Activated T-cell treated with anti-CD3 and anti-CD28 coated beads, Interleukin-2, amount 50 U/mL, for 72 hours (primary cell): Measurements from ENCODE around the gene ALG9. TPM values are rescaled to one million over a fixed set of nuclear protein-coding genes. Genes with fewer than 3 reads are reported as not detected.

Experiments
- ATAC-seq, 2 donors: fragments of 150-1000 bp; cut with Tn5 transposase; replicated peaks in 1 of 2; 2 replicates each; pipeline ENCODE4 v1.10.0; 2021; ENCODE audit warnings: moderate library complexity in 2 of 2, mild to moderate bottlenecking in 1 of 2
- DNase-seq, 2 donors: peaks; one replicate each; pipeline ENCODE4 v3.0.0; 2021 to 2022; ENCODE audit warnings: mixed read lengths in 1 of 2
- H3K27ac Mint-ChIP-seq: one replicate; pipeline ENCODE4 v1.8.0; 2022; ENCODE audit warnings: mild to moderate bottlenecking, moderate library complexity, mixed read lengths
- H3K27me3 Mint-ChIP-seq: one replicate; pipeline ENCODE4 v1.8.0; 2022; ENCODE audit warnings: low read depth, mixed read lengths
- H3K36me3 Mint-ChIP-seq, 2 donors: one replicate each; pipeline ENCODE4 v1.8.0; 2022; ENCODE audit warnings: mixed read lengths in 2 of 2, mild to moderate bottlenecking in 1 of 2; ENCODE audit not compliant: insufficient read depth in 2 of 2
- H3K4me1 Mint-ChIP-seq: one replicate; pipeline ENCODE4 v1.8.0; 2022; ENCODE audit warnings: low read depth, mixed read lengths
- H3K4me3 Mint-ChIP-seq, 2 donors: one replicate each; pipeline ENCODE4 v1.8.0; 2022; ENCODE audit warnings: mild to moderate bottlenecking in 2 of 2, mixed read lengths in 2 of 2, moderate library complexity in 2 of 2
- H3K9me3 Mint-ChIP-seq, 2 donors: one replicate each; pipeline ENCODE4 v1.8.0; 2022; ENCODE audit warnings: mixed read lengths in 2 of 2
- total RNA-seq, 2 donors: library from RNA; stranded (reverse); gene quantifications; one replicate each; pipeline ENCODE4 v1.2.3, GENCODE V29; 2022

Gene ALG9
- total RNA-seq, 2 donors from 2014 or later, result 46.1 to 52.5 TPM

- no peaks in the 10 kb centered on the region for H3K9me3 Mint-ChIP-seq
- ATAC-seq (peak; percentile 85 to 92), DNase-seq (peak; percentile 86)
- peaks cover 16% of the 10 kb centered on the region for H3K4me1 Mint-ChIP-seq
- no peak overlapping the region for H3K4me3 Mint-ChIP-seq
- no peak overlapping the region for H3K27ac Mint-ChIP-seq
- no peaks in the 10 kb centered on the region for H3K27me3 Mint-ChIP-seq
- H3K36me3 Mint-ChIP-seq, result peaks cover 0 to 12% of the 10 kb centered on the region in 2 donors
Measured at GRCh38 chr11:111841370-111842053, 29.9 kb downstream of the ALG9 start.

- DNase-seq (no peak), ATAC-seq (no peak)
- H3K4me1 Mint-ChIP-seq, result peaks cover 18% of the 10 kb centered on the region
- H3K27me3 Mint-ChIP-seq, result no peaks in the 10 kb centered on the region
- H3K4me3 Mint-ChIP-seq, result no peak overlapping the region
- no peak overlapping the region for H3K27ac Mint-ChIP-seq
- peaks cover 2 to 14% of the 10 kb centered on the region in 2 donors for H3K36me3 Mint-ChIP-seq
- H3K9me3 Mint-ChIP-seq, result no peaks in the 10 kb centered on the region
Measured at GRCh38 chr11:111840143-111840542, 31.2 kb downstream of the ALG9 start.

- H3K4me3 Mint-ChIP-seq, result no peak overlapping the region
- H3K27ac Mint-ChIP-seq, result no peak overlapping the region
- no peak for DNase-seq
- no peaks in the 10 kb centered on the region for H3K27me3 Mint-ChIP-seq
- no peak for ATAC-seq
- peaks cover 18% of the 10 kb centered on the region for H3K4me1 Mint-ChIP-seq
- peaks cover 2 to 15% of the 10 kb centered on the region in 2 donors for H3K36me3 Mint-ChIP-seq
- no peaks in the 10 kb centered on the region for H3K9me3 Mint-ChIP-seq
Measured at GRCh38 chr11:111838054-111838453, 33.3 kb downstream of the ALG9 start.

- H3K27me3 Mint-ChIP-seq, result no peaks in the 10 kb centered on the region
- no peak overlapping the region for H3K4me3 Mint-ChIP-seq
- H3K36me3 Mint-ChIP-seq, result peaks cover 2 to 15% of the 10 kb centered on the region in 2 donors
- H3K9me3 Mint-ChIP-seq, result no peaks in the 10 kb centered on the region
- peaks cover 18% of the 10 kb centered on the region for H3K4me1 Mint-ChIP-seq
- ATAC-seq (no peak), DNase-seq (no peak)
- no peak overlapping the region for H3K27ac Mint-ChIP-seq
Measured at GRCh38 chr11:111837366-111837891, 34.0 kb downstream of the ALG9 start.

- Mint-ChIP-seq H3K4me3 (no peak overlapping the region), H3K27ac (no peak overlapping the region), H3K9me3 (no peaks in the 10 kb centered on the region), H3K4me1 (peaks cover 18% of the 10 kb centered on the region), H3K36me3 (peaks cover 2 to 15% of the 10 kb centered on the region in 2 donors), H3K27me3 (no peaks in the 10 kb centered on the region)
- no peak for ATAC-seq
- no peak for DNase-seq
Measured at GRCh38 chr11:111836721-111837120, 34.7 kb downstream of the ALG9 start.

GRCh38 chr11:111836162-111836561 lies 35.2 kb downstream of the ALG9 start:
- Mint-ChIP-seq H3K4me1 (peaks cover 15% of the 10 kb centered on the region), H3K4me3 (no peak overlapping the region), H3K27ac (no peak overlapping the region), H3K9me3 (no peaks in the 10 kb centered on the region), H3K36me3 (peaks cover 2 to 15% of the 10 kb centered on the region in 2 donors), H3K27me3 (no peaks in the 10 kb centered on the region)
- DNase-seq (no peak), ATAC-seq (no peak)

- DNase-seq (no peak), ATAC-seq (no peak)
- Mint-ChIP-seq H3K4me3 (no peak overlapping the region), H3K36me3 (peaks cover 2 to 15% of the 10 kb centered on the region in 2 donors), H3K27me3 (no peaks in the 10 kb centered on the region), H3K4me1 (peaks cover 12% of the 10 kb centered on the region), H3K27ac (no peak overlapping the region), H3K9me3 (no peaks in the 10 kb centered on the region)
Measured at GRCh38 chr11:111835665-111836064, 35.7 kb downstream of the ALG9 start.

GRCh38 chr11:111834432-111835163 lies 36.8 kb downstream of the ALG9 start:
- no peaks in the 10 kb centered on the region for H3K9me3 Mint-ChIP-seq
- DNase-seq (no peak), ATAC-seq (no peak)
- no peaks in the 10 kb centered on the region for H3K27me3 Mint-ChIP-seq
- H3K36me3 Mint-ChIP-seq, result peaks cover 2 to 19% of the 10 kb centered on the region in 2 donors
- H3K4me3 Mint-ChIP-seq, result no peak overlapping the region
- H3K27ac Mint-ChIP-seq, result no peak overlapping the region
- H3K4me1 Mint-ChIP-seq, result peaks cover 20% of the 10 kb centered on the region

- Mint-ChIP-seq H3K9me3 (no peaks in the 10 kb centered on the region), H3K27me3 (no peaks in the 10 kb centered on the region), H3K36me3 (peaks cover 2 to 19% of the 10 kb centered on the region in 2 donors), H3K4me3 (no peak overlapping the region), H3K27ac (no peak overlapping the region), H3K4me1 (peaks cover 31% of the 10 kb centered on the region)
- DNase-seq (no peak), ATAC-seq (no peak)
Measured at GRCh38 chr11:111833524-111833923, 37.9 kb downstream of the ALG9 start.

GRCh38 chr11:111829185-111829968 lies 42.0 kb downstream of the ALG9 start:
- peak; percentile 41 to 51 for ATAC-seq
- Mint-ChIP-seq H3K27ac (peak overlapping the region; percentile 72), H3K27me3 (no peaks in the 10 kb centered on the region), H3K9me3 (no peaks in the 10 kb centered on the region), H3K4me1 (peaks cover 21% of the 10 kb centered on the region), H3K4me3 (peak overlapping the region in 1 of 2 donors; percentile 33), H3K36me3 (peaks cover 0 to 15% of the 10 kb centered on the region in 2 donors)
- DNase-seq, result no peak

GRCh38 chr11:111826322-111826950 lies 44.9 kb downstream of the ALG9 start:
- Mint-ChIP-seq H3K4me3 (no peak overlapping the region), H3K36me3 (peaks cover 1 to 12% of the 10 kb centered on the region in 2 donors), H3K4me1 (peaks cover 21% of the 10 kb centered on the region), H3K9me3 (no peaks in the 10 kb centered on the region), H3K27me3 (no peaks in the 10 kb centered on the region), H3K27ac (no peak overlapping the region)
- DNase-seq, result no peak
- ATAC-seq, result no peak

- H3K4me1 Mint-ChIP-seq, result peaks cover 3% of the 10 kb centered on the region
- ATAC-seq (no peak), DNase-seq (no peak)
- H3K27me3 Mint-ChIP-seq, result no peaks in the 10 kb centered on the region
- H3K9me3 Mint-ChIP-seq, result no peaks in the 10 kb centered on the region
- H3K27ac Mint-ChIP-seq, result no peak overlapping the region
- peaks cover 1 to 8% of the 10 kb centered on the region in 2 donors for H3K36me3 Mint-ChIP-seq
- H3K4me3 Mint-ChIP-seq, result no peak overlapping the region
Measured at GRCh38 chr11:111823629-111824028, 47.8 kb downstream of the ALG9 start.
